Measurements from ENCODE around the gene FAM227A.

- TF ChIP-seq POLR2AphosphoS5 (IDR thresholded peaks at IDR 0.05; ENCODE audit: low read depth): no peak
- TF ChIP-seq CTCF (IDR thresholded peaks at IDR 0.05; ENCODE audit: insufficient read depth, low read length): no peak
- no peak for TF ChIP-seq REST (IDR thresholded peaks at IDR 0.05; ENCODE audit: insufficient replicate concordance, low read depth)
- no peak for TF ChIP-seq SPI1 (IDR thresholded peaks at IDR 0.05; ENCODE audit: borderline replicate concordance, low read depth)
- TF ChIP-seq GABPA (IDR thresholded peaks at IDR 0.05; ENCODE audit: low read depth): no peak
Observed at GRCh38 chr22:38554281-38554680, 101.9 kb downstream of the FAM227A start.

Data from HL-60 (cell line).